VCaP (cell line): Measurements from ENCODE around the gene ZNF85.
A peak's percentile ranks its signal among the peaks of the same experiment; 100 is the strongest.
"Not testable (repeated sequence)": the region's sequence is repeated elsewhere in the genome, so short reads cannot be mapped to it uniquely, and the experiment has no call there.

ENCODE experiments used
- H3K27ac ChIP-seq: fragments of 450-650 bp; 2 replicates; pipeline ENCODE4 v1.5.1; 2017
- TF ChIP-seq, protein P1 (sequence below): fragments of 450-650 bp; conservative IDR thresholded peaks from 2 replicates; pipeline ENCODE4 v1.5.1; 2017; ENCODE audit warnings: mild to moderate bottlenecking, moderate library complexity

Gene ZNF85

DNA sequence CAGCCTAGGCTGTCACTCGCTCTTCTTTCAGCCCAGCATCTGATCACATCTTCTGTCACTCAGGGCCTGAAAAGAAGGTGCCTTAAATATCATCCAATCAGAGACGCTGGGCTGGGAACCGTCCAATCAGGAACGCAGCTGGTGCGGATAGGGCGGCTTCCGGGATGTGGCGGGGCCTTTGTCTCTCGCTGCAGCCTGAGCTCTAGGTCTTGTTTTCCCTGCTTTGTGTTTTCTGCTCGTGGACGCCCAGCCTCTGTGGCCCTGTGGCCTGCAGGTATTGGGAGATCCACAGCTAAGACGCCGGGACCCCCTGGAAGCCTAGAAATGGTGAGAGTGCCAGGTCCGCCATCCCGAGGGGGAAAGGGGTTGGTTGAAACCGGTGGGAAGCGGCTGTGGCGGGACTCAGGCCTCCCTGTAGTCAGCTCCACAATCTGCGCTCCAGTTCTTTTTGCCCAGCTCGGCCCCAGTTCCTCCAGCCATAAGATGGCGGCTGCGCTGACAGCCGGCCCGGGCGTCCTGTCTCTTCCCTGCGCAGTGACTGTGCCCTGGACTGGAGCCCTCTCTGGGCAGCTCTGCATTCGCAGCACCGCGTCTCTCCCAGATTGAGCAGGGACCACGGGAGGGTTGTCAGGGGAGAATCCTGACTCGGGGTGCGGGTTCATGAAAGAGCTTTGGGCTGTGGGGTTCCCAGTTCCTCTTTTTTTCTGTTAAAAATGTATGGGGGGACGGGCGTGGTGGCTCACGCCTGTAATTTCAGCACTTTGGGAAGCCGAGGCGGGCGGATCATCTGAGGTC lies at the start of gene ZNF85:
Gene ZNF85 (plus strand): TSS at position 175 of the 795 bp plus-strand sequence. CDS start 150 bp downstream, at position 325.
- peak within 1 kb of the TSS; percentile 85 for H3K27ac ChIP-seq
- TF ChIP-seq, protein P1, sequence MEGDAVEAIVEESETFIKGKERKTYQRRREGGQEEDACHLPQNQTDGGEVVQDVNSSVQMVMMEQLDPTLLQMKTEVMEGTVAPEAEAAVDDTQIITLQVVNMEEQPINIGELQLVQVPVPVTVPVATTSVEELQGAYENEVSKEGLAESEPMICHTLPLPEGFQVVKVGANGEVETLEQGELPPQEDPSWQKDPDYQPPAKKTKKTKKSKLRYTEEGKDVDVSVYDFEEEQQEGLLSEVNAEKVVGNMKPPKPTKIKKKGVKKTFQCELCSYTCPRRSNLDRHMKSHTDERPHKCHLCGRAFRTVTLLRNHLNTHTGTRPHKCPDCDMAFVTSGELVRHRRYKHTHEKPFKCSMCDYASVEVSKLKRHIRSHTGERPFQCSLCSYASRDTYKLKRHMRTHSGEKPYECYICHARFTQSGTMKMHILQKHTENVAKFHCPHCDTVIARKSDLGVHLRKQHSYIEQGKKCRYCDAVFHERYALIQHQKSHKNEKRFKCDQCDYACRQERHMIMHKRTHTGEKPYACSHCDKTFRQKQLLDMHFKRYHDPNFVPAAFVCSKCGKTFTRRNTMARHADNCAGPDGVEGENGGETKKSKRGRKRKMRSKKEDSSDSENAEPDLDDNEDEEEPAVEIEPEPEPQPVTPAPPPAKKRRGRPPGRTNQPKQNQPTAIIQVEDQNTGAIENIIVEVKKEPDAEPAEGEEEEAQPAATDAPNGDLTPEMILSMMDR, result no peak

DNA sequence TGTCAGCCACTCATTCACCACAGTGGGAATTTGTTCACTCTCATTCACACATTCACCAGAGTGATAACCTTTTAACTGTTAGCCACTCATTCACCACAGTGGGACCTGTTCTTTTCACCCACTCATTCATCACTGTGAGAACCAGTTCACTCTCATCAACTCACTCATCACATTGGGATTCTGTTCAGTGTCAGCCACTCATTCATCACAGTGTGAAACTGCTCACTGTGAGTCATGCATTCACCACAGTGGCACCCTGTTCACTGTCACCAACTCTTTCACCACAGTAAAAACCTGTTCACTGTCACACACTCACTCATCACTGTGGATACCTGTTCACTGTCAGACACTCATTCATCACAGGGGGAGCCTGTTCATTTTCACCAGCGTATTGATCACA lies 43.5 kb upstream of the ZNF85 start:
- TF ChIP-seq, protein P1, result no peak
- H3K27ac ChIP-seq, result no peak overlapping the region

DNA sequence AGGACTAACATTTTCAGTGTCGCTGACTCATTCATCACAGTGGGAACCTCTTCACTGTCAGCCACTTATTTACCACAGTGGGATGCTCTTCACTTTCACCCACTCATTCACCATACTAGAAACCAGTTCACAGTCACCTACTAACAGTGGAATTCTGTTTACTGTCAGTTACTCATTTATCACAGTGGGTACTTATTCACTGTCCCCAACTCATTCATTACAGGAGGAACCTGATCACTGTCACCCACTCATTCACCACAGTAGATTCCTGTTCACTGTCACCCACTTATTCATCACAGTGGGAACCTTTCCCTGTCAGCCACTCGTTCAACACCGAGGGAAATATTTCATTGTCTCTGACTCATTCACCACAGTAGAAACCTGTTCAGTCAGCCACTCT lies 10.1 kb upstream of the ZNF85 start:
- TF ChIP-seq, protein P1, result no peak
- no peak overlapping the region for H3K27ac ChIP-seq

DNA sequence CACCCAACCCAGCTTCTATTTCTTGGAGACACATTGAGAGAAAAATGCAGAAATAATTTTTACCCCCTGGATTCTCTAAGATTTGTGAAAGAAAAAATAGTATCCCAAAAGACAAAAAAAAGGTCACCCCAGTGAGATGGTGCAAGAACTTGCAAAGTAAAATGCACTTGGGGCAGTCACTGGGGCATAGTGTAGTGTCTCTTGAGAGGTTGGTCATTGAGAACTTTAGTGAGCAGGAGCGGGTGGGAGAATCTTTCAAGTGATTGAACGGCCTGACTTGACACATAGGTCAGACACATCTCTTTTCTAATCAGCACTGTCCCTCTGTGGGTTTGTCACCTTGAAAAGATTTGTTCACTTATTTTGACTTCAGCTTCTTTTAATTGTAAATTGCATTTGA lies 2.4 kb downstream of the ZNF85 start:
- TF ChIP-seq, protein P1, result no peak
- no peak overlapping the region for H3K27ac ChIP-seq

DNA sequence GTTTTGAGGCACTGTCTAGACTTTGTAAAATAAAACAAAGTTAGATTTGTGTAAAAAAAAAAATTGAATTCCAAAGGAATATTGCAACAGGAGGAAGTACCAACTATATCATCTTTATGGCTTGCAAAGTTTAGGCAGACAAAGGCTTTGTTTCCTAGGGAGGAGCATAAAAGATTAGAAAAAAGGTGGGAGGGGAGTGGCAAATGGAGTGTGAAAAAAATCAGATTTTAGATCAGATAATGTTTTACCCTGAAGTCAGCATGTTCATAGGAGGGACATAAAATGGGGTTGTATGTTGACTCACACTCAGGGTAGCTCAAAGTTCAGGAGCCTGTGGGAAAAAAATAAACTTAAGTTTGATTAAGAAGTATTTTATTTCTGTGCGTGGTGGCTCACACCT lies 3.7 kb downstream of the ZNF85 start:
- TF ChIP-seq, protein P1, result no peak
- H3K27ac ChIP-seq, result no peak overlapping the region

DNA sequence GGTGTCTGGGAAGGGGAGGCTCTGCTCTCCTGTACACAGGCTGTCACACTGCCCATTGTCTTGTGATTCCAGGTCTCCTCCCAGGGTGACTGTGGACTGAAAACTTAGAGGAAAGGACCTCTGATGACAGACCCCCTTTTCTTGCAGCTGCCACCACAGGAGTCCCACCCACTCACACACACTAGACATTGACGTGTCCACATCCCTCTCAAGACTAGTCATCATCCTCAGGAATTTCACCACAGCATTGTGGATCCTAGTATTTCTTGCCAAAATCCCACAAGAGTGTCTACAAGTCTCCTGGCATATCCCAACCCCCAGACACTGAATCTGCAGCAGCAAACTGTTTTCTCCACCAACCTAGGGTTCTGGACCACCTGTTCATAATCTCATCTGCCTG lies 5.3 kb downstream of the ZNF85 start:
- no peak overlapping the region for H3K27ac ChIP-seq
- TF ChIP-seq, protein P1, result no peak

DNA sequence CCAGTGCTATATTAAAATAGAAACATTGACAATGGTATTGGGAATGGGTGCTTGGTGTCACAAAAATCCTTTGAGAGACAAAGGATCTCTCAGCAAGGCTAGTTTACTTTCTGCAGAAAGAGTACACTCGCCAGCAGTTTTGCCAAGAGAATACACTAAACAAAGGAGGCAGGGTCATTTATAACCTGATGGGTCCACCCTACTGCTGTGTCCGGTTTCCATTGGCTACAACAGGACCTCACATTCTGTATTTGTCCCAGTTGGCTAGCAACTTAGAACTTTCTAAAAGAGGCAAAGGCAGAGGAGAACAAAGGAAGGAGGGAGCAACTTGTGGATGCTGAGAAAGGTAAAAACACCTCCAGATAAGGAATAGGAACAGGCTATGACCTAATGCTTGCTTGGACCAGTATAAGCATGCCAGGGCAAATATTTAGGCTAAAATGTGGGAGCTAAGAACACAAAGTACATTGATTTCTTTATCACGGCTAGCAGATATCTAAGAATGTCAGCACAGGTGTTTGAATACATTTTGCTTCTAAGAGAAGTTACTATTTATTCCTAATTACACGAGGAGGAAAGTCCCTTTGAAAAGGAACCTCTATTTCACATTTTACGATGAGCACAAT lies 13.4 kb downstream of the ZNF85 start:
- H3K27ac ChIP-seq, result not testable (repeated sequence)

DNA sequence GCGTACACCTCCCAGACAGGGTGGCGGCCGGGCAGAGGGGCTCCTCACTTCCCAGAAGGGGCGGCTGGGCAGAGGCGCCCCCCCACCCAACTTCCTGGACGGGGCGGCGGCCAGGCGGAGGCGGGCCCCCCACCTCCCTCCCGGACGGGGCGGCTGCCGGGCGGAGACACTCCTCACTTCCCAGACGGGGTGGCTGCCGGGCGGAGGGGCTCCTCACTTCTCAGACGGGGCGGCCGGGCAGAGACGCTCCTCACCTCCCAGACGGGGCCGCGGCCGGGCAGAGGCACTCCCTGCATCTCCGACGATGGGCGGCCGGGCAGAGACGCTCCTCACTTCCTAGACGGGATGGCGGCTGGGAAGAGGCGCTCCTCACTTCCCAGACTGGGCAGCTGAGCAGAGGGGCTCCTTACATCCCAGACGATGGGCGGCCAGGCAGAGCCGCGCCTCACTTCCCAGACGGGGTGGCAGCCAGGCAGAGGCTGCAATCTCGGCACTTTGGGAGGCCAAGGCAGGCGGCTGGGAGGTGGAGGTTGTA lies 29.6 kb downstream of the ZNF85 start:
- not testable (repeated sequence) for H3K27ac ChIP-seq
